Measurements from ENCODE around the gene ENO2.
A peak's percentile ranks its signal among the peaks of the same experiment; 100 is the strongest.

GRCh38 chr12:6890789-6891645, 23.4 kb upstream of the ENO2 start:
- TF ChIP-seq CTCF (IDR thresholded peaks at IDR 0.05) (peak; percentile 78 to 97 (median 92)), POLR2A (IDR thresholded peaks at IDR 0.05) (peak in 3 of 4 donors; percentile 34 to 67 (median 44))

Measured in esophagus squamous epithelium (tissue), 4 donors.